Measurements from ENCODE around the gene SOBP.

SOBP gene

GRCh38 chr6:107644513-107644912 lies 154.6 kb downstream of the SOBP start:
- H3K4me3 Mint-ChIP-seq: no peak overlapping the region
- no peaks in the 10 kb centered on the region for H3K27me3 Mint-ChIP-seq
- H3K27ac Mint-ChIP-seq: no peak overlapping the region
- no peaks in the 10 kb centered on the region for H3K9me3 Mint-ChIP-seq (ENCODE audit: low read depth)
- no peaks in the 10 kb centered on the region for H3K36me3 Mint-ChIP-seq
- no peaks in the 10 kb centered on the region for H3K4me1 Mint-ChIP-seq (ENCODE audit: low read depth)

- Mint-ChIP-seq H3K4me1 (ENCODE audit: low read depth) (no peaks in the 10 kb centered on the region), H3K27me3 (no peaks in the 10 kb centered on the region), H3K9me3 (ENCODE audit: low read depth) (no peaks in the 10 kb centered on the region)
Measured at GRCh38 chr6:107645740-107646139, 155.8 kb downstream of the SOBP start.

GRCh38 chr6:107646176-107646575 lies 156.3 kb downstream of the SOBP start:
- no peaks in the 10 kb centered on the region for H3K27me3 Mint-ChIP-seq
- H3K9me3 Mint-ChIP-seq (ENCODE audit: low read depth): no peaks in the 10 kb centered on the region
- no peaks in the 10 kb centered on the region for H3K36me3 Mint-ChIP-seq
- H3K27ac Mint-ChIP-seq: no peak overlapping the region
- H3K4me3 Mint-ChIP-seq: no peak overlapping the region
- H3K4me1 Mint-ChIP-seq (ENCODE audit: low read depth): peaks cover under 1% of the 10 kb centered on the region

More at GRCh38 chr6:107645740-107646139, 155.8 kb downstream of the SOBP start:
- no peak overlapping the region for H3K4me3 Mint-ChIP-seq
- H3K27ac Mint-ChIP-seq: no peak overlapping the region
- H3K36me3 Mint-ChIP-seq: no peaks in the 10 kb centered on the region

GRCh38 chr6:107646776-107647438 lies 157.0 kb downstream of the SOBP start:
- no peaks in the 10 kb centered on the region for H3K9me3 Mint-ChIP-seq (ENCODE audit: low read depth)
- peaks cover 3% of the 10 kb centered on the region for H3K4me1 Mint-ChIP-seq (ENCODE audit: low read depth)
- H3K27me3 Mint-ChIP-seq: no peaks in the 10 kb centered on the region
- H3K36me3 Mint-ChIP-seq: peaks cover 2% of the 10 kb centered on the region
- H3K27ac Mint-ChIP-seq: no peak overlapping the region
- H3K4me3 Mint-ChIP-seq: no peak overlapping the region

- Mint-ChIP-seq H3K27me3 (no peaks in the 10 kb centered on the region), H3K36me3 (peaks cover 2% of the 10 kb centered on the region), H3K27ac (no peak overlapping the region), H3K4me3 (no peak overlapping the region), H3K4me1 (ENCODE audit: low read depth) (peaks cover 3% of the 10 kb centered on the region), H3K9me3 (ENCODE audit: low read depth) (no peaks in the 10 kb centered on the region)
Measured at GRCh38 chr6:107647439-107647948, 157.6 kb downstream of the SOBP start.

- H3K4me3 Mint-ChIP-seq: no peak overlapping the region
- peaks cover 2% of the 10 kb centered on the region for H3K36me3 Mint-ChIP-seq
- H3K9me3 Mint-ChIP-seq (ENCODE audit: low read depth): no peaks in the 10 kb centered on the region
- peaks cover 3% of the 10 kb centered on the region for H3K4me1 Mint-ChIP-seq (ENCODE audit: low read depth)
- no peaks in the 10 kb centered on the region for H3K27me3 Mint-ChIP-seq
- no peak overlapping the region for H3K27ac Mint-ChIP-seq
Measured at GRCh38 chr6:107648983-107649382, 159.1 kb downstream of the SOBP start.

- H3K4me3 Mint-ChIP-seq: no peak overlapping the region
- peaks cover 2% of the 10 kb centered on the region for H3K36me3 Mint-ChIP-seq
- H3K4me1 Mint-ChIP-seq (ENCODE audit: low read depth): peaks cover 20% of the 10 kb centered on the region
- H3K9me3 Mint-ChIP-seq (ENCODE audit: low read depth): no peaks in the 10 kb centered on the region
- no peak overlapping the region for H3K27ac Mint-ChIP-seq
- H3K27me3 Mint-ChIP-seq: no peaks in the 10 kb centered on the region
Measured at GRCh38 chr6:107652526-107653182, 162.7 kb downstream of the SOBP start.

GRCh38 chr6:107653183-107653580 lies 163.3 kb downstream of the SOBP start:
- H3K4me3 Mint-ChIP-seq: no peak overlapping the region
- H3K27ac Mint-ChIP-seq: no peak overlapping the region
- peaks cover 26% of the 10 kb centered on the region for H3K4me1 Mint-ChIP-seq (ENCODE audit: low read depth)
- no peaks in the 10 kb centered on the region for H3K9me3 Mint-ChIP-seq (ENCODE audit: low read depth)
- H3K36me3 Mint-ChIP-seq: peaks cover 2% of the 10 kb centered on the region
- H3K27me3 Mint-ChIP-seq: no peaks in the 10 kb centered on the region

- H3K36me3 Mint-ChIP-seq: peaks cover 2% of the 10 kb centered on the region
- no peak overlapping the region for H3K27ac Mint-ChIP-seq
- H3K27me3 Mint-ChIP-seq: no peaks in the 10 kb centered on the region
Measured at GRCh38 chr6:107653861-107654394, 164.0 kb downstream of the SOBP start.

GRCh38 chr6:107654764-107655163 lies 164.8 kb downstream of the SOBP start:
- Mint-ChIP-seq H3K4me3 (no peak overlapping the region), H3K36me3 (peaks cover 2% of the 10 kb centered on the region), H3K27ac (no peak overlapping the region), H3K9me3 (ENCODE audit: low read depth) (no peaks in the 10 kb centered on the region), H3K4me1 (ENCODE audit: low read depth) (peaks cover 37% of the 10 kb centered on the region), H3K27me3 (no peaks in the 10 kb centered on the region)

More at GRCh38 chr6:107653861-107654394, 164.0 kb downstream of the SOBP start:
- Mint-ChIP-seq H3K4me1 (ENCODE audit: low read depth) (peaks cover 33% of the 10 kb centered on the region), H3K4me3 (no peak overlapping the region), H3K9me3 (ENCODE audit: low read depth) (no peaks in the 10 kb centered on the region)

- Mint-ChIP-seq H3K36me3 (peaks cover 2% of the 10 kb centered on the region), H3K4me1 (ENCODE audit: low read depth) (peaks cover 37% of the 10 kb centered on the region), H3K27ac (no peak overlapping the region)
Measured at GRCh38 chr6:107655245-107655644, 165.3 kb downstream of the SOBP start.

GRCh38 chr6:107655864-107656263 lies 165.9 kb downstream of the SOBP start:
- H3K27ac Mint-ChIP-seq: peak overlapping the region; percentile 46
- peaks cover 37% of the 10 kb centered on the region for H3K4me1 Mint-ChIP-seq (ENCODE audit: low read depth)
- H3K36me3 Mint-ChIP-seq: peaks cover 2% of the 10 kb centered on the region
- H3K9me3 Mint-ChIP-seq (ENCODE audit: low read depth): no peaks in the 10 kb centered on the region
- no peak overlapping the region for H3K4me3 Mint-ChIP-seq
- H3K27me3 Mint-ChIP-seq: no peaks in the 10 kb centered on the region

More at GRCh38 chr6:107655245-107655644, 165.3 kb downstream of the SOBP start:
- Mint-ChIP-seq H3K4me3 (no peak overlapping the region), H3K9me3 (ENCODE audit: low read depth) (no peaks in the 10 kb centered on the region), H3K27me3 (no peaks in the 10 kb centered on the region)

- Mint-ChIP-seq H3K4me1 (ENCODE audit: low read depth) (peaks cover 34% of the 10 kb centered on the region), H3K9me3 (ENCODE audit: low read depth) (no peaks in the 10 kb centered on the region), H3K4me3 (no peak overlapping the region)
Measured at GRCh38 chr6:107656401-107656800, 166.5 kb downstream of the SOBP start.

GRCh38 chr6:107656883-107657282 lies 167.0 kb downstream of the SOBP start:
- H3K27ac Mint-ChIP-seq: peak overlapping the region; percentile 8
- H3K4me3 Mint-ChIP-seq: peak overlapping the region; percentile 75
- H3K9me3 Mint-ChIP-seq (ENCODE audit: low read depth): no peaks in the 10 kb centered on the region
- H3K27me3 Mint-ChIP-seq: no peaks in the 10 kb centered on the region
- no peaks in the 10 kb centered on the region for H3K36me3 Mint-ChIP-seq
- H3K4me1 Mint-ChIP-seq (ENCODE audit: low read depth): peaks cover 34% of the 10 kb centered on the region

More at GRCh38 chr6:107656401-107656800, 166.5 kb downstream of the SOBP start:
- Mint-ChIP-seq H3K27ac (peak overlapping the region; percentile 8), H3K36me3 (peaks cover under 1% of the 10 kb centered on the region), H3K27me3 (no peaks in the 10 kb centered on the region)

GRCh38 chr6:107657373-107657754 lies 167.4 kb downstream of the SOBP start:
- Mint-ChIP-seq H3K27ac (no peak overlapping the region), H3K9me3 (ENCODE audit: low read depth) (no peaks in the 10 kb centered on the region), H3K4me3 (peak overlapping the region; percentile 75), H3K36me3 (no peaks in the 10 kb centered on the region), H3K4me1 (ENCODE audit: low read depth) (peaks cover 34% of the 10 kb centered on the region), H3K27me3 (no peaks in the 10 kb centered on the region)

Data from activated naive CD8-positive, alpha-beta T cell (primary cell).